Activated B cell treated with CpG ODN at 0.5 μM for 24 hours (primary cell): ENCODE results near the gene GALNT14. TPM values are rescaled to one million over a fixed set of nuclear protein-coding genes. Genes with fewer than 3 reads are reported as not detected.
A peak's percentile ranks its signal among the peaks of the same experiment; 100 is the strongest.

Source experiments
- ATAC-seq: fragments of 200-7000 bp; cut with Tn5 transposase; one replicate; pipeline ENCODE4 v1.10.0; 2021; ENCODE audit warnings: low read depth, mild to moderate bottlenecking, moderate library complexity
- CTCF ChIA-PET: fragments of 350-600 bp; sonication (Branson Sonifier 250); formaldehyde crosslinking; loops from one replicate; lab custom pipeline; 2021; ENCODE audit warnings: antibody characterized with exemption; lab: Charles Lee
- POLR2A ChIA-PET: fragments of 350-600 bp; sonication (Branson Sonifier 250); formaldehyde crosslinking; loops from one replicate; lab custom pipeline; 2021; ENCODE audit warnings: antibody characterized with exemption; lab: Charles Lee
- DNase-seq: peaks from one replicate; pipeline ENCODE4 v3.0.0; 2022
- H3K27ac Mint-ChIP-seq: one replicate; pipeline ENCODE4 v1.8.0; 2020; ENCODE audit warnings: mixed read lengths
- H3K27me3 Mint-ChIP-seq: one replicate; pipeline ENCODE4 v1.8.0; 2021; ENCODE audit warnings: mixed read lengths
- H3K36me3 Mint-ChIP-seq: one replicate; pipeline ENCODE4 v1.8.0; 2021; ENCODE audit warnings: low read depth, mixed read lengths
- H3K4me1 Mint-ChIP-seq: one replicate; pipeline ENCODE4 v1.8.0; 2021; ENCODE audit warnings: mixed read lengths
- H3K4me3 Mint-ChIP-seq: one replicate; pipeline ENCODE4 v1.8.0; 2020; ENCODE audit warnings: mild to moderate bottlenecking, mixed read lengths
- H3K9me3 Mint-ChIP-seq: one replicate; pipeline ENCODE4 v1.8.0; 2020; ENCODE audit warnings: mixed read lengths
- intact Hi-C: fragments of 100-400 bp; cut with micrococcal nuclease; formaldehyde crosslinking; loops from one replicate; pipeline ENCODE4 v1.15.1; 2024
- total RNA-seq: library from RNA; stranded (reverse); gene quantifications from 2 replicates; pipeline ENCODE4 v1.2.3, GENCODE V29; 2022
- TF ChIP-seq, protein P1 (sequence below): fragments of 200-600 bp; IDR thresholded peaks from one replicate; pipeline ENCODE4 v1.8.0; 2022; ENCODE audit warnings: antibody characterized with exemption, mild to moderate bottlenecking

GALNT14 gene
- total RNA-seq, 1 donor from 2014 or later, result 6.6 TPM

DNA sequence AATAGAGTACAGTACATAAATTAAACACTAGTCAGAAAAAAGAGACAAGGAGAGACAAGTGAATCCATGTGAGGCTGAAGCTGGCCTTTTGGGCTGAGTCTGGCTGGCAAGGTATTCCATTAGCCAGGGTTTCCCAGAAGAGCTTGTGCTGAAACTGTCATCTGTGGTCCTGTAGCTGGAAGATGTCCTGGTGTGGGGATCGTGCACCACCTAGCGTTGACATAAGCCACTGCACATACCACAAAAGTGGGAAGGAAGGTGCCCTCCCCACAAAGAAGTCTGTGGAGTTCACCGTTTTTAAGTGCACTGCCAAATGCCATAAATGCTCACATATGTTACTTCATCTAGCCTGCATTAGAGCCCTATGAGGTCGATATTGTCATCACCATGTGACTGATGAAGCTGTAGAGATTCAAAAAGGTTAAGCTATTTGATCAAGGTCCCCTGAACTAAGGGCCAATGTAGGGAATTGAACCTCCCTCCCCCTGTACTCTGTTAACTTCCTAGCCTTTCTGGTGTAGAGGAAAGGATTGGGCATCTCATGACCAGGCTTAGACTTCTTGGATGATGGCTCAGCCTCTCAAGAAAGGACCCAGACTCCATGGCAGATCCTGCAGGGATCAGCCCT is 31.9 kb upstream of the GALNT14 start:
- no peak overlapping the region for H3K27ac Mint-ChIP-seq

DNA sequence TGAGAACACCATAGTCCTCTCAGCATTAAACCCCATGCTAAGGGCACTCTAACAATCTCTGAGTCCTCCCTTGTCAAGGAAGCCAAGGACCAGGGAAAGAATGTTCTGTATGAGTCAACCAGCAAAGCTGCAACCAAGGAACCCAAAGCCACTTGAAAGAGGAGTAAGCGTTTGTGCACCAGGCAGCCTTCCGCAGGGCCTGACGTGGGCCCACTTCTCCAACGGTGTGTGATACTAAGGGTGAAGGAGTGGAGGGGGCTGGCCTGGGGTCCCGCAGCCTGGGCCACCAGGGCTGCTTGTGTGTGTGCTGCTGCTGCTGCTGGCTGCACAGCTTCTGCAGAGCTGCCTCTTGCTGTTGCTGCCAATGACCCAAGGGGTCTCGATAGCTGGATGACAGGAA is 30.1 kb upstream of the GALNT14 start:
- Mint-ChIP-seq H3K4me1 (peaks cover 30% of the 10 kb centered on the region), H3K9me3 (no peaks in the 10 kb centered on the region), H3K27ac (no peak overlapping the region), H3K4me3 (no peak overlapping the region), H3K36me3 (no peaks in the 10 kb centered on the region), H3K27me3 (no peaks in the 10 kb centered on the region)
- ATAC-seq, result no peak
- intact Hi-C loops, result no loop called here
- ChIA-PET CTCF (interaction anchor here (0.8 to 5.7 kb wide), 7 partner anchors 23 to 456 kb away, joined by 3 to 71 read pairs (median 4); partner anchors contain the start of gene GALNT14), POLR2A (interaction anchor here (0.8 kb wide), 1 partner anchor 306 kb away, joined by 3 read pairs; no protein-coding TSS in a partner anchor)
- no peak for DNase-seq
- TF ChIP-seq, protein P1, sequence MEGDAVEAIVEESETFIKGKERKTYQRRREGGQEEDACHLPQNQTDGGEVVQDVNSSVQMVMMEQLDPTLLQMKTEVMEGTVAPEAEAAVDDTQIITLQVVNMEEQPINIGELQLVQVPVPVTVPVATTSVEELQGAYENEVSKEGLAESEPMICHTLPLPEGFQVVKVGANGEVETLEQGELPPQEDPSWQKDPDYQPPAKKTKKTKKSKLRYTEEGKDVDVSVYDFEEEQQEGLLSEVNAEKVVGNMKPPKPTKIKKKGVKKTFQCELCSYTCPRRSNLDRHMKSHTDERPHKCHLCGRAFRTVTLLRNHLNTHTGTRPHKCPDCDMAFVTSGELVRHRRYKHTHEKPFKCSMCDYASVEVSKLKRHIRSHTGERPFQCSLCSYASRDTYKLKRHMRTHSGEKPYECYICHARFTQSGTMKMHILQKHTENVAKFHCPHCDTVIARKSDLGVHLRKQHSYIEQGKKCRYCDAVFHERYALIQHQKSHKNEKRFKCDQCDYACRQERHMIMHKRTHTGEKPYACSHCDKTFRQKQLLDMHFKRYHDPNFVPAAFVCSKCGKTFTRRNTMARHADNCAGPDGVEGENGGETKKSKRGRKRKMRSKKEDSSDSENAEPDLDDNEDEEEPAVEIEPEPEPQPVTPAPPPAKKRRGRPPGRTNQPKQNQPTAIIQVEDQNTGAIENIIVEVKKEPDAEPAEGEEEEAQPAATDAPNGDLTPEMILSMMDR, result no peak

More for the DNA sequence above, 31.9 kb upstream of the GALNT14 start:
- TF ChIP-seq, protein P1, result peak; percentile 30
- Mint-ChIP-seq H3K4me1 (peaks cover 25% of the 10 kb centered on the region), H3K4me3 (no peak overlapping the region), H3K9me3 (no peaks in the 10 kb centered on the region), H3K36me3 (no peaks in the 10 kb centered on the region), H3K27me3 (no peaks in the 10 kb centered on the region)
- intact Hi-C loops, result loop anchor here (1.0 to 2.0 kb wide), 9 partner anchors 32 to 1005 kb away; partner anchors contain the start of gene GALNT14
- peak; percentile 97 for ATAC-seq
- peak; percentile 42 for DNase-seq
- ChIA-PET POLR2A (interaction anchor here (0.5 to 1.7 kb wide), 6 partner anchors 27 to 457 kb away, joined by 3 to 10 read pairs (median 4); partner anchors contain the start of genes EHD3 and GALNT14), CTCF (interaction anchor here (0.6 to 5.7 kb wide), 42 partner anchors 8 to 1005 kb away, joined by 3 to 71 read pairs (median 5); partner anchors contain the start of genes CAPN14, EHD3 and GALNT14)

GRCh38 chr2:31166925-31167324 is 28.7 kb upstream of the GALNT14 start:
- POLR2A ChIA-PET, result interaction anchor here (0.7 kb wide), 1 partner anchor 108 kb away, joined by 3 read pairs; no protein-coding TSS in a partner anchor
- no peaks in the 10 kb centered on the region for H3K27me3 Mint-ChIP-seq
- no peak for ATAC-seq

GRCh38 chr2:31163011-31163539 is 24.8 kb upstream of the GALNT14 start:
- ChIA-PET CTCF (interaction anchor here (1.2 to 1.5 kb wide), 2 partner anchors 167 to 300 kb away, joined by 3 to 5 read pairs; no protein-coding TSS in a partner anchor), POLR2A (no interaction called here)
- TF ChIP-seq, protein P1, result no peak
- H3K36me3 Mint-ChIP-seq, result no peaks in the 10 kb centered on the region
- peaks cover 8% of the 10 kb centered on the region for H3K4me1 Mint-ChIP-seq
- no peak overlapping the region for H3K4me3 Mint-ChIP-seq
- no peaks in the 10 kb centered on the region for H3K9me3 Mint-ChIP-seq
- ATAC-seq (no peak), DNase-seq (no peak)
- H3K27me3 Mint-ChIP-seq, result no peaks in the 10 kb centered on the region
- intact Hi-C loops, result no loop called here
- H3K27ac Mint-ChIP-seq, result no peak overlapping the region

More at GRCh38 chr2:31166925-31167324, 28.7 kb upstream of the GALNT14 start:
- TF ChIP-seq, protein P1, result no peak
- no peaks in the 10 kb centered on the region for H3K9me3 Mint-ChIP-seq
- H3K4me3 Mint-ChIP-seq, result no peak overlapping the region
- intact Hi-C loops, result no loop called here
- no peaks in the 10 kb centered on the region for H3K36me3 Mint-ChIP-seq
- H3K27ac Mint-ChIP-seq, result no peak overlapping the region
- CTCF ChIA-PET, result interaction anchor here (1.0 to 1.4 kb wide), 3 partner anchors 28 to 1002 kb away, joined by 3 to 4 read pairs (median 3); partner anchors contain the start of gene GALNT14
- peaks cover 25% of the 10 kb centered on the region for H3K4me1 Mint-ChIP-seq
- DNase-seq, result no peak

DNA sequence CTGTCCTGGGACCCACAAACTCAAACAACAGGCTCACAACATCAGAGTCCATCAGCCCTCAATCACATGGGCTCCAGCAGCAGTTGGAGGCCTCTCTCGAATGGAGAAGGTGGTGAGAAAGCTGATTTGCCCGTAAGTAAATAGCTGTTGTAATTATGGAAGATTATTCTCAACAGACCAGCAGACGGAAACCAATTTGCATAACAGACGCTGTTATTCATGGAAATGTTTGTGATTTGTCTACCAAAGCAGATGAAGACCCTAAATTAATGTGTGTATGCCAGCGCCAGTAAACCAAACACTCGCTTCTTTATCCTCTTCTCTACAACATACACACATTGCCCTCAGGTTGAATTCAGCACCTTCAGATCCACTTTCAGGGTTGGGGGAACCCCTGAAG is 23.4 kb upstream of the GALNT14 start:
- ATAC-seq, result no peak
- no peaks in the 10 kb centered on the region for H3K9me3 Mint-ChIP-seq
- TF ChIP-seq, protein P1, result no peak
- no peaks in the 10 kb centered on the region for H3K36me3 Mint-ChIP-seq
- DNase-seq, result no peak
- no peak overlapping the region for H3K4me3 Mint-ChIP-seq
- H3K4me1 Mint-ChIP-seq, result peaks cover 13% of the 10 kb centered on the region
- POLR2A ChIA-PET, result interaction anchor here (0.6 kb wide), 1 partner anchor 177 kb away, joined by 4 read pairs; no protein-coding TSS in a partner anchor
- CTCF ChIA-PET, result interaction anchor here (0.9 kb wide), 1 partner anchor 8 kb away, joined by 5 read pairs; no protein-coding TSS in a partner anchor
- no peaks in the 10 kb centered on the region for H3K27me3 Mint-ChIP-seq
- intact Hi-C loops, result no loop called here
- H3K27ac Mint-ChIP-seq, result no peak overlapping the region
